GM10248 (cell line): Measurements from ENCODE around the gene CNPY3.
"Not testable (repeated sequence)": the region's sequence is repeated elsewhere in the genome, so short reads cannot be mapped to it uniquely, and the experiment has no call there.

Experiments used
- CTCF ChIA-PET: fragments of 300-600 bp; sonication (Branson Sonifier 250); formaldehyde crosslinking; extraction: SDS; loops from one replicate; lab custom pipeline; 2021; ENCODE audit warnings: antibody characterized with exemption; lab: Yijun Ruan, JAX
- POLR2A ChIA-PET: fragments of 350-650 bp; sonication (Branson Sonifier 250); formaldehyde crosslinking; extraction: SDS; loops from one replicate; lab custom pipeline; 2020; ENCODE audit warnings: antibody characterized with exemption; lab: Yijun Ruan, JAX
- DNase-seq: peaks from one replicate; pipeline ENCODE4 v3.0.0; 2012; ENCODE audit errors: extremely low spot score
- TF ChIP-seq, protein P1 (sequence below): IDR thresholded peaks from 2 replicates; pipeline ENCODE4 v1.5.1; 2012; ENCODE audit warnings: mild to moderate bottlenecking, low read depth; ENCODE audit errors: extremely low read depth, missing control alignments, control extremely low read depth

Gene CNPY3

DNA sequence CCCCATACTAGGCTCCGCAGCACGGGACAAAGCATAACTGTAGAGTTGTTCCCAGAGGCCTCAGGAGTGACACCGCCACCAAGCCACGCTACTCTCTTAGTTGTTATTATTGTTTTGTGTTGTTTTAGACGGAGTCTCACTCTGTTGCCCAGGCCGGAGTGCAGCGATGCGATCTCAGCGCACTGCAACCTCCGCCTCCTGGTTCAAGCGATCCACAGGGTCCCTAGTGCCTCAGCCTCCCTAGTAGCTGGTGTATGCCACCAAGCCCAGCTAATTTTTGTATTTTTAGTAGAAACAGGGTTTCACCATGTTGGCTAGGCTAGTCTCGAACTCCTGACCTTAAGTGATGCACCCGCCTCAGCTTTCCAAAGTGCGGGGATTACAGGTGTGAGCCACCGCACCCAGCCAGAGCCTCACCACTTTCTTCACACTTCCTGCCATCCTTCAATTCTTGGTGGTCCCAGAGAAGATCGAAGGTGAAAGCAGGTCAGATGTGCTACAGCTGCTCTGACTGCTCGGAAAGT is 38.0 kb upstream of the CNPY3 start:
- no peak for DNase-seq
- POLR2A ChIA-PET: interaction anchor here (1.0 kb wide), 1 partner anchor 9 kb away, joined by 3 read pairs; no protein-coding TSS in a partner anchor
- TF ChIP-seq, protein P1, sequence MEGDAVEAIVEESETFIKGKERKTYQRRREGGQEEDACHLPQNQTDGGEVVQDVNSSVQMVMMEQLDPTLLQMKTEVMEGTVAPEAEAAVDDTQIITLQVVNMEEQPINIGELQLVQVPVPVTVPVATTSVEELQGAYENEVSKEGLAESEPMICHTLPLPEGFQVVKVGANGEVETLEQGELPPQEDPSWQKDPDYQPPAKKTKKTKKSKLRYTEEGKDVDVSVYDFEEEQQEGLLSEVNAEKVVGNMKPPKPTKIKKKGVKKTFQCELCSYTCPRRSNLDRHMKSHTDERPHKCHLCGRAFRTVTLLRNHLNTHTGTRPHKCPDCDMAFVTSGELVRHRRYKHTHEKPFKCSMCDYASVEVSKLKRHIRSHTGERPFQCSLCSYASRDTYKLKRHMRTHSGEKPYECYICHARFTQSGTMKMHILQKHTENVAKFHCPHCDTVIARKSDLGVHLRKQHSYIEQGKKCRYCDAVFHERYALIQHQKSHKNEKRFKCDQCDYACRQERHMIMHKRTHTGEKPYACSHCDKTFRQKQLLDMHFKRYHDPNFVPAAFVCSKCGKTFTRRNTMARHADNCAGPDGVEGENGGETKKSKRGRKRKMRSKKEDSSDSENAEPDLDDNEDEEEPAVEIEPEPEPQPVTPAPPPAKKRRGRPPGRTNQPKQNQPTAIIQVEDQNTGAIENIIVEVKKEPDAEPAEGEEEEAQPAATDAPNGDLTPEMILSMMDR: no peak
- CTCF ChIA-PET: interaction anchor here (1.0 to 2.6 kb wide), 7 partner anchors 10 to 344 kb away, joined by 3 to 14 read pairs (median 4); no protein-coding TSS in a partner anchor

DNA sequence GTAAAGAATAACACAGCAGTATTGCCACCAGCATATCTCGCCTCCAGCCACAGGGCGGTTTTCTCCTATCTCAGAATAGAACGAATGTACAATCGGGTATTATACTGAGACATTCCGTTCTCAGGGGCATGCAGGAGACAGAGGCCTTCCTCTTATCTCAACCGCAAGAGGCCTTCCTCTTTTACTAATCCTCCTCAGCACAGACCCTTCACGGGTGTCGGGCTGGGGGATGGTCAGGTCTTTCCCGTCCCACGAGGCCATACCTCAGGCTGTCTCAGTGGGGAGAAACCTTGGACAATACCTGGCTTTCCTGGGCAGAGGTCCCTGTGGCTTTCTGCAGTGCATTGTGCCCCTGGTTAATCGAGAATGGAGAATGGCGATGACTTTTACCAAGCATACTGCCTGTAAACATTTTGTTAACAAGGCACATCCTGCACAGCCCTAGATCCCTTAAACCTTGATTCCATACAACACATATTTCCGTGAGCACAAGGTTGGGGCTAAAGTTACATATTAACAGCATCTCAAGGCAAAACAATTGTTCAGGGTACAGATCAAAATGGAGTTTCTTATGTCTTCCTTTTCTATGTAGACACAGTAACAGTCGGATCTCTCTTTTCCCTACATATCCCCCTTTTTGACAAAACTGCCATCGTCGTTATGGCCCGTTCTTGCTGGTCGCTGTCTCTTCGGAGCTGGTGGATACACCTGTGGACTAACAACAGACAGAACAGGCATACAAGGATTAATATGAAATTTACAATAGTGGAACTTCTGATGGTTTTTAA is 35.0 kb upstream of the CNPY3 start:
- DNase-seq, POLR2A ChIA-PET: not testable (repeated sequence)
- CTCF ChIA-PET: interaction anchor here (1.3 kb wide), 1 partner anchor 140 kb away, joined by 3 read pairs; no protein-coding TSS in a partner anchor

DNA sequence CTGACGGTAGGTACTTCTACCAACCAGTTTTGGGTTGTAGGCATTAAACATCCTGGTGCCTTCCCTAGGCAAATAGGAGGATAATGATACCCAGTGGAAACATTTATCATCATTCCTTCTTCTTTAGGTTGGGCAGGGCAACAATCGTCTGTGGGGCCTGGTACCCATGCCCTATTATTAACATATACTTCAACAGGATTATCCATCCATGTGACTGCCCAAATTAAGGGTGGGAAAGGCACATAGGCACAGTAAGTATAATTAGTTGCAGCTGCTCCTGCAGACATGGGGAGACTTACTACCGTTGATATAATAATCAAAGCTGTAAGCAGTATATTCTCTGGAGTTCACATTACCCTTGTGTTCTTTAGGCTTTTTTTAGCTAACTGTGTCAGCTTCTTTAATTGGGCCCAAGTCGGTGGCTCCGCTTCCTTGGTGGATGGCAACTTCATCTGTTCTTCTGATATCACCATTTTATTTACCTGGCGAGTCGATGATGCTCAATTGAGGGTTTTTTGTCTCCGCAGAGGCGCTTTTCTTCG is 33.0 kb upstream of the CNPY3 start:
- TF ChIP-seq, protein P1: no peak
- CTCF ChIA-PET: interaction anchor here (1.3 kb wide), 1 partner anchor 235 kb away, joined by 4 read pairs; no protein-coding TSS in a partner anchor
- POLR2A ChIA-PET: no interaction called here

DNA sequence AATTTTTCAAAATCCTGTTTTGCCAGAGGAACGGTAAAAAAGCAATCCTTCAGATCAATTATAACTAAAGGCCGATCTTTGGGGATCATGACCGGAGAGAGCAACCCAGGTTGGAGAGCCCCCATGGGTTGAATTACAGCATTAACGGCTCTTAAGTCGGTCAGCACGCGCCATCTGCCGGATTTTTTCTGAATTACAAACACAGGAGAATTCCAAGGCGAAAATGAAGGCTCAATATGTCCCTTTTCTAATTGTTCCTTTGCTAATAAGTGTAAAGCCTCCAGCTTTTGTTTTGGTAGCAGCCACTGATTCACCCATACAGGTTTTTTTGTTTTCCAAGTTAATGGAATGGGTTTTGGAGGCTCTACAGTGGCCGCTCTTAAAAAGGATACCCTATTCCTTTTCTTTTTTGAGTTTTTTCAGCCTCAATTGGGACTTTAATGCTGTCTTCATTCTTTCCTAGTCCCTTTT is 30.4 kb upstream of the CNPY3 start:
- CTCF ChIA-PET: interaction anchor here (1.0 to 1.9 kb wide), 5 partner anchors 12 to 245 kb away, joined by 3 to 4 read pairs (median 4); no protein-coding TSS in a partner anchor
- TF ChIP-seq, protein P1: peak; percentile 71
- POLR2A ChIA-PET: no interaction called here
- no peak for DNase-seq

More for the DNA sequence above, 33.0 kb upstream of the CNPY3 start:
- no peak for DNase-seq

DNA sequence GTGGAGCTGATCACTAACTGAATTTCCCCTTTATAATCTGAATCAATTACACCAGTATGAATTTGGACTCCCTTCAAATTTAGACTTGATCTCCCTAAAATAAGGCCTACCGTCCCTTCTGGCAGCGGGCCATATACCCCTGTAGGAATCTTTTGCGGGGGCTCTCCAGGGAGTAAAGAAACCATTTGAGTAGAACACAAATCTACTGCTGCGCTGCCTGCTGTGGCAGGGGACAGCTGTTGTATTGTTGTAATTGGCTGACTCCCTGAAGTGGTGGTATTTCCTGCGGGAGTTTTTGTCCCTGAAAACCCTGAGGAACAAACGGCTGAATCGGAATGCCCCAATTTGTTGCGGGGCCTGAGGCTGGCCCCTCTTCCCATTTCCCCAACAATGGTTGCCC is 29.4 kb upstream of the CNPY3 start:
- ChIA-PET CTCF (interaction anchor here (0.7 to 3.6 kb wide), 12 partner anchors 8 to 251 kb away, joined by 3 to 65 read pairs (median 6); partner anchors contain the start of gene CNPY3), POLR2A (no interaction called here)
- no peak for DNase-seq
- TF ChIP-seq, protein P1: no peak

DNA sequence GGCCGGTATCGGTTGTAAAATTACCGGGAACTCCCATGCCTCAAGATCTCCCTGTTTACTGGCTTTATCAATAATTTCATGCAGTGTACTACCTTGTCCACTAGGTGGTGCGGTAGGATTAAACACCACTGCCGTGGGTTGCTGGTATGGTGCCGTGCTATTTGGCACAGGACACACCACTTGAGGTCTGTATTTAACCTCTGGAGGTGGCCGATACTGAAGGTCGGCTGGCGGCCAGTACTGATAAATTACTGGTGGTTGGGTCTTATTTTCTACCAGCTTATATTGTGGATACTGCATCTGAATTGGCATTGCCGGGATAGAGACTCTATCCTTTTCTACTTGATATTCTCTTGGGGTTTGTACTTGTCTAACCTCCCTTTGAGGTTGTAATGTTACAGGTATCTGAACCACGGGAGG is 27.7 kb upstream of the CNPY3 start:
- CTCF ChIA-PET: interaction anchor here (0.6 to 3.6 kb wide), 18 partner anchors 10 to 606 kb away, joined by 3 to 65 read pairs (median 4); partner anchors contain the start of genes CNPY3, KLHDC3, MEA1 and PEX6

DNA sequence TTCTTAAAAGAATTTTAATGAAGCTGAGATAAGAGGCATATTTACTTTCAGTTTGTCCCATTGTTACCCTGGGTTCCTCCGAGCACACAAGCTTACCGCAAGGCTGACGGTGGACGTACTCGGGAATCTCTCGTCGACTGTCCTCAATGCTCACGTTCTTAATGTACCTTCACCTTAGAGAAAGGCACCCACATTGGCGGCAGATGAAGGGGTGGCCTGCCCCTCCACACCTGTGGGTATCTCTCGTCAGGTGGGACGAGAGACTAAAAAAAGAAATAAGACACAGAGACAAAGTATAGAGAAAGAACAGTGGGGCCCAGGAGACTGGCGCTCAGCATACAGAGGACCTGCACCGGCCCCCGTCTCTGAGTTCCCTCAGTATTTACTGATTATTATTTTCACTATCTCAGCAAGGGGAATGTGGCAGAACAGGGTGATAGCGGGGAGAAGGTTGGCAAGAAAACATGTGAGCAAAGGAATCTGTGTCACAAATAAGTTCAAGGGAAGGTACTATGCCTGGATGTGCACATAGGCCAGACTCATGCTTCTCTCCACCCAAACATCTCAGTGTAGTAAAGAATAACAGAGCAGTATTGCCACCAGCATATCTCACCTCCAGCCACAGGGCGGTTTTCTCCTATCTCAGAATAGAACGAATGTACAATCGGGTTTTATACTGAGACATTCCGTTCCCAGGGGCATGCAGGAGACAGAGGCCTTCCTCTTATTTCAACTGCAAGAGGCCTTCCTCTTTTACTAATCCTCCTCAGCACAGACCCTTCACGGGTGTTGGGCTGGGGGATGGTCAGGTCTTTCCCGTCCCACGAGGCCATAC is 26.6 kb upstream of the CNPY3 start:
- CTCF ChIA-PET: interaction anchor here (1.2 to 3.6 kb wide), 7 partner anchors 10 to 243 kb away, joined by 3 to 65 read pairs (median 6); partner anchors contain the start of genes KLHDC3, MEA1, PTCRA and RRP36
- POLR2A ChIA-PET, DNase-seq: not testable (repeated sequence)

More for the DNA sequence above, 27.7 kb upstream of the CNPY3 start:
- POLR2A ChIA-PET: no interaction called here
- DNase-seq: peak; percentile 58
- TF ChIP-seq, protein P1: peak; percentile 92
